AG04450 (cell line): ENCODE results near the gene SGO2. TPM values are rescaled to one million over a fixed set of nuclear protein-coding genes. Genes with fewer than 3 reads are reported as not detected.

Experiments used
- CTCF ChIA-PET: fragments of 300-600, 350-600 bp; formaldehyde crosslinking; extraction: SDS; loops from one replicate; lab custom pipeline; 2022; ENCODE audit warnings: antibody characterized with exemption, inconsistent platforms; lab: Charles Lee
- POLR2A ChIA-PET: fragments of 350-600 bp; formaldehyde crosslinking; extraction: SDS; loops from one replicate; lab custom pipeline; 2021; ENCODE audit warnings: antibody characterized with exemption, inconsistent platforms; lab: Yijun Ruan, JAX
- DNase-seq: peaks from one replicate; pipeline ENCODE4 v3.0.0-alpha.2; 2011; ENCODE audit warnings: low read depth, low spot score
- H3K27ac ChIP-seq: one replicate; pipeline ENCODE4 v1.5.1; 2012; ENCODE audit warnings: low read depth, low read length, control low read depth
- H3K27me3 ChIP-seq: one replicate; pipeline ENCODE4 v1.6.0; 2012; ENCODE audit warnings: low read length; ENCODE audit not compliant: control insufficient read depth, insufficient read depth
- H3K4me3 ChIP-seq: 2 replicates; pipeline ENCODE4 v1.5.1; 2011; ENCODE audit warnings: mild to moderate bottlenecking, low read depth, low read length, control low read depth
- H3K9me3 ChIP-seq: 2 replicates; pipeline ENCODE4 v1.5.1; 2012; ENCODE audit warnings: low read length; ENCODE audit not compliant: control insufficient read depth, insufficient read depth
- CTCF ChIP-seq: IDR thresholded peaks from 2 replicates; pipeline ENCODE4 v1.5.1; 2011; ENCODE audit warnings: low read depth, low read length, control low read depth, inconsistent platforms
- polyA plus RNA-seq: library from polyadenylated mRNA; depleted of rRNA; stranded (reverse); fragments of >200 nt; gene quantifications from 2 replicates; pipeline ENCODE4 v1.2.3, GENCODE V29; 2011

SGO2 gene
- polyA plus RNA-seq, 1 experiment = 8.4 TPM

GRCh38 chr2:200490001-200490400, 36.0 kb upstream of the SGO2 start:
- no peak for DNase-seq
- ChIA-PET CTCF (interaction anchor here (0.6 to 1.3 kb wide), 2 partner anchors 9 to 13 kb away, joined by 4 to 5 read pairs; no protein-coding TSS in a partner anchor), POLR2A (no interaction called here)
- H3K4me3 ChIP-seq = no peak overlapping the region
- no peak for TF ChIP-seq CTCF
- no peak overlapping the region for H3K27ac ChIP-seq
- H3K27me3 ChIP-seq = no peaks in the 10 kb centered on the region
- H3K9me3 ChIP-seq = peaks cover 4% of the 10 kb centered on the region; the same call in 1 of the 2 replicates

GRCh38 chr2:200492656-200493055, 33.4 kb upstream of the SGO2 start:
- Histone ChIP-seq H3K4me3 (no peak overlapping the region), H3K27ac (no peak overlapping the region), H3K9me3 (peaks cover 4% of the 10 kb centered on the region; the same call in 1 of the 2 replicates), H3K27me3 (no peaks in the 10 kb centered on the region)
- no peak for TF ChIP-seq CTCF
- CTCF ChIA-PET = interaction anchor here (0.9 to 1.4 kb wide), 3 partner anchors 9 to 17 kb away, joined by 3 to 8 read pairs (median 4); partner anchors contain the start of gene KCTD18
- POLR2A ChIA-PET = no interaction called here
- DNase-seq = no peak

- Histone ChIP-seq H3K9me3 (peaks cover 4% of the 10 kb centered on the region; the same call in 1 of the 2 replicates), H3K4me3 (no peak overlapping the region), H3K27me3 (no peaks in the 10 kb centered on the region), H3K27ac (no peak overlapping the region)
- ChIA-PET CTCF (interaction anchor here (1.0 to 1.2 kb wide), 3 partner anchors 10 to 210 kb away, joined by 3 to 6 read pairs (median 4); partner anchors contain the start of gene KCTD18), POLR2A (interaction anchor here (1.4 kb wide), 1 partner anchor 16 kb away, joined by 3 read pairs; the partner anchor contains the start of gene KCTD18)
- no peak for TF ChIP-seq CTCF
- no peak for DNase-seq
Measured at GRCh38 chr2:200494048-200494447, 32.0 kb upstream of the SGO2 start.

GRCh38 chr2:200496696-200497095, 29.3 kb upstream of the SGO2 start:
- TF ChIP-seq CTCF = no peak
- no peak for DNase-seq
- H3K27me3 ChIP-seq = no peaks in the 10 kb centered on the region
- H3K27ac ChIP-seq = no peak overlapping the region
- POLR2A ChIA-PET = no interaction called here
- CTCF ChIA-PET = interaction anchor here (1.5 kb wide), 1 partner anchor 13 kb away, joined by 4 read pairs; no protein-coding TSS in a partner anchor
- H3K9me3 ChIP-seq = no peaks in the 10 kb centered on the region
- no peak overlapping the region for H3K4me3 ChIP-seq

GRCh38 chr2:200498402-200499162, 27.4 kb upstream of the SGO2 start:
- ChIA-PET CTCF (interaction anchor here (0.9 to 1.2 kb wide), 2 partner anchors 19 to 525 kb away, joined by 3 to 4 read pairs; no protein-coding TSS in a partner anchor), POLR2A (no interaction called here)
- no peaks in the 10 kb centered on the region for H3K9me3 ChIP-seq
- no peak for DNase-seq
- H3K27ac ChIP-seq = no peak overlapping the region
- no peaks in the 10 kb centered on the region for H3K27me3 ChIP-seq
- TF ChIP-seq CTCF = no peak
- no peak overlapping the region for H3K4me3 ChIP-seq
